ENCODE data around the gene COL16A1. TPM values are rescaled to one million over a fixed set of nuclear protein-coding genes. Genes with fewer than 3 reads are reported as not detected.

The COL16A1 gene
- total RNA-seq, 4 donors from 2014 or later = 14.3 to 135 (median 40.1) TPM

- Histone ChIP-seq H3K9me3 (no peaks in the 10 kb centered on the region), H3K4me3 (no peak overlapping the region), H3K27me3 (no peaks in the 10 kb centered on the region), H3K36me3 (no peaks in the 10 kb centered on the region), H3K27ac (no peak overlapping the region), H3K4me1 (no peaks in the 10 kb centered on the region)
- in situ Hi-C loops (cut with MboI; ENCODE audit: low pct_ligation_motif_present in 1 of 4, low pct_unique_long_range_greater_than_20kb in 1 of 4, low sequenced_read_pairs in 3 of 4) = loop anchor here in 3 of 4 donors (25.0 kb wide), 2 partner anchors 134 to 309 kb away; no protein-coding TSS in a partner anchor
- no peak for TF ChIP-seq CTCF (IDR thresholded peaks at IDR 0.05)
- no peak for TF ChIP-seq POLR2AphosphoS5 (IDR thresholded peaks at IDR 0.05)
- no peak for TF ChIP-seq EP300 (IDR thresholded peaks at IDR 0.05; ENCODE audit: low read depth)
- no peak for TF ChIP-seq POLR2A (IDR thresholded peaks at IDR 0.05)
- WGBS, 2 donors (ENCODE audit: low coverage in 1 of 2) = 67 to 85% methylated on average over 1 to 4 of the region's 4 CpGs
- no peak for DNase-seq
- intact Hi-C loops (cut with DNase I; ENCODE audit: low total_unique reads) = no loop called here
Observed at GRCh38 chr1:31652891-31653499, 50.8 kb downstream of the COL16A1 start.

DNA sequence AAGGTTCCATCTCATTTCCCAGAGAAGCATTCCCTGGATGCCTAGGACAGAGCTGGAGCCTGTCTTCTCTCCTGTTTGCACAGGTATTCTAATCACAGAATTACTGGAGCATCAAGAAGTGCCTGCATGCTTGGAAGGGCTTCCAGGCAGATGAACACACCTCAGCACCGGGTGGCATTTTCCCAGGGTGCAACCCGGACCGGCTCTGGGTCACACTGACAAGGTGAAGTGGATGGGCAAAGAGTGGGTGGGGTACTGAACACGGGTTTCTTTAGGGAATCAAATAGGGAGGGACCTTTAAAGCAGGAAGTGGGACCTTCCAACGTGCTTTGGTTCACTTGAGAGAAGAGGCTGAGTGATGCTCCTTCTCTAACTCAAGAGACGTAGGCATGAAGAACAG, 52.1 kb downstream of the COL16A1 start:
- H3K4me3 ChIP-seq = no peak overlapping the region
- in situ Hi-C loops (cut with MboI; ENCODE audit: low pct_ligation_motif_present in 1 of 4, low pct_unique_long_range_greater_than_20kb in 1 of 4, low sequenced_read_pairs in 3 of 4) = loop anchor here in 3 of 4 donors (25.0 kb wide), 2 partner anchors 136 to 311 kb away; no protein-coding TSS in a partner anchor
- 38 to 72% methylated on average over 3 to 6 of the region's 6 CpGs for WGBS, 2 donors (ENCODE audit: low coverage in 1 of 2)
- no peaks in the 10 kb centered on the region for H3K27me3 ChIP-seq
- intact Hi-C loops (cut with DNase I; ENCODE audit: low total_unique reads) = no loop called here
- no peaks in the 10 kb centered on the region for H3K9me3 ChIP-seq
- TF ChIP-seq POLR2A (IDR thresholded peaks at IDR 0.05) = no peak
- no peak overlapping the region for H3K27ac ChIP-seq
- no peaks in the 10 kb centered on the region for H3K4me1 ChIP-seq
- DNase-seq = no peak
- no peaks in the 10 kb centered on the region for H3K36me3 ChIP-seq

GRCh38 chr1:31651089-31651420, 52.8 kb downstream of the COL16A1 start:
- Histone ChIP-seq H3K27me3 (no peaks in the 10 kb centered on the region), H3K4me3 (no peak overlapping the region), H3K27ac (no peak overlapping the region), H3K36me3 (no peaks in the 10 kb centered on the region), H3K9me3 (no peaks in the 10 kb centered on the region), H3K4me1 (no peaks in the 10 kb centered on the region)
- no peak for DNase-seq
- in situ Hi-C loops (cut with MboI; ENCODE audit: low pct_ligation_motif_present in 1 of 4, low pct_unique_long_range_greater_than_20kb in 1 of 4, low sequenced_read_pairs in 3 of 4) (loop anchor here in 3 of 4 donors (25.0 kb wide), 2 partner anchors 136 to 311 kb away; no protein-coding TSS in a partner anchor), intact Hi-C loops (cut with DNase I; ENCODE audit: low total_unique reads) (no loop called here)
- 50% methylated on average over 1 of the region's 1 CpG; no CpG with 5 or more reads in 1 of the 2 donors for WGBS, 2 donors (ENCODE audit: low coverage in 1 of 2)
- no peak for TF ChIP-seq POLR2AphosphoS5 (IDR thresholded peaks at IDR 0.05)
- no peak for TF ChIP-seq POLR2A (IDR thresholded peaks at IDR 0.05)
- TF ChIP-seq EP300 (IDR thresholded peaks at IDR 0.05; ENCODE audit: low read depth) = no peak
- TF ChIP-seq CTCF (IDR thresholded peaks at IDR 0.05) = no peak

DNA sequence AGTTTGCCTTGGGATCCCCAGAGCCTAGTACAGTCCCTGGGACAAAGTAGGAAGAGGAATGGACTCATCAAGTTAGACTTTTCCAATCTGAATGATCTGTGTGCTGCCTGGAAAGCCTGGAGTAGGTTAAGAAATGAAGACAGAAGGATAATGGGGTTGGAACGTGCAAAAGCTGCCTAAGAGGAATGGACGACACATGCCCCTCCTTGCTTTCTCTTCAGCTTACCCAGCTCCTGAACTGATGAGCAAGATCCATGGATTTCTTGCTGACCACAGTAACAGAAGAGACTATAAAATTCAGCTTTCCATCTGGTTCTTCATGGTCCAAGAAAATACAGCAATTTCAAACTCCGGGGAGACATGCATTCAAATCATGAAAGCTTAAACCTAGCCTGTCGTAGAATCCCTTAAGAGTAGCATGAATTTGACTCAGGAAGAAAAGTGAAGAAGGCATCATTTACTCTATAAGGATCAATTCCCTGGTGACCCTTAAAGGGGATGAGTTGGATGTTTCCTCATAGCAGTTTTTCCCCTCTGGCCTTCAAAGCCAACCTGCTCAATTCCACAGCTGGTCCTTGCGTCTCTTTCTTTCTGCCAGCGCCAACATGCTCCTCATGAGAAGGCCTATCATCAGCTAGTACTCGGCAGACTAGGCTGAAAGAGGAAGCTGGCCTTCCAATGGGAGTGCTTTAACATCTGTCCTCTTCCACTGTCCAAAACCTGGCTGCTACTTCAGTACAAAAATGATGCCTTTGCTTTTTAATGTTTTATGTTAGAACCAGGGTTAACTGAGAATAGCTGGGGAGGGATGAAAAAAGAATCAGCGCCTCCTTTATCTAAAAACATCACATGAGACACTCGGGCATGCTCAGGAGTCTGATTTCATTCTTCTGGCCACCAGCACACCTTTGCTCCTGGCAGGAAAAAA, 53.4 kb downstream of the COL16A1 start:
- Histone ChIP-seq H3K4me1 (peaks cover 0 to 5% (median 2%) of the 10 kb centered on the region in 4 donors), H3K27me3 (no peaks in the 10 kb centered on the region), H3K36me3 (no peaks in the 10 kb centered on the region), H3K9me3 (no peaks in the 10 kb centered on the region), H3K4me3 (no peak overlapping the region), H3K27ac (no peak overlapping the region)
- intact Hi-C loops (cut with DNase I; ENCODE audit: low total_unique reads) (no loop called here), in situ Hi-C loops (cut with MboI; ENCODE audit: low pct_ligation_motif_present in 1 of 4, low pct_unique_long_range_greater_than_20kb in 1 of 4, low sequenced_read_pairs in 3 of 4) (loop anchor here in 3 of 4 donors (25.0 kb wide), 2 partner anchors 137 to 312 kb away; no protein-coding TSS in a partner anchor)
- 74 to 82% methylated on average over 9 of the region's 9 CpGs for WGBS, 2 donors (ENCODE audit: low coverage in 1 of 2)
- TF ChIP-seq EP300 (IDR thresholded peaks at IDR 0.05; ENCODE audit: low read depth) = no peak
- TF ChIP-seq POLR2AphosphoS5 (IDR thresholded peaks at IDR 0.05) = no peak
- TF ChIP-seq CTCF (IDR thresholded peaks at IDR 0.05) = no peak
- TF ChIP-seq POLR2A (IDR thresholded peaks at IDR 0.05) = no peak
- DNase-seq = no peak

Data from transverse colon (tissue), 4 donors.